HepG2 (cell line): Measurements from ENCODE around the gene TULP4. TPM values are rescaled to one million over a fixed set of nuclear protein-coding genes. Genes with fewer than 3 reads are reported as not detected.

ENCODE experiments used
- HMG20A ChIP-seq: IDR thresholded peaks from 2 replicates; pipeline ENCODE4 v1.6.1; 2016; ENCODE audit warnings: borderline replicate concordance
- MATR3 ChIP-seq: sonication (generic); formaldehyde crosslinking; IDR thresholded peaks from 2 replicates; pipeline ENCODE4 v1.4.0; 2020; ENCODE audit warnings: missing genetic modification reagents
- NR2F6 ChIP-seq, 2 experiments: IDR thresholded peaks; 2 replicates each; pipeline ENCODE4 v1.6.1; 2016; ENCODE audit warnings: antibody characterized with exemption in 1 of 2, mild to moderate bottlenecking in 1 of 2
- SIN3B ChIP-seq: fragments of 150-350 bp; IDR thresholded peaks from 2 replicates; pipeline ENCODE4 v1.6.1; 2014; ENCODE audit warnings: low read length
- SMARCC2 ChIP-seq: fragments of 450-650 bp; IDR thresholded peaks from 2 replicates; pipeline ENCODE4 v1.6.1; 2017; ENCODE audit warnings: antibody characterized with exemption, mild to moderate bottlenecking
- SRSF4 ChIP-seq: fragments of 200-400 bp; formaldehyde crosslinking; IDR thresholded peaks from one replicate; pipeline ENCODE4 v1.6.1; 2018; ENCODE audit warnings: mild to moderate bottlenecking, low read depth, low read length, moderate library complexity; ENCODE audit not compliant: poor library complexity, severe bottlenecking
- ZNF282 ChIP-seq: fragments of 450-650 bp; IDR thresholded peaks from 2 replicates; pipeline ENCODE4 v1.6.1; 2018; ENCODE audit not compliant: partially characterized antibody
- ZNF451 ChIP-seq: sonication (generic); formaldehyde crosslinking; IDR thresholded peaks from 2 replicates; pipeline ENCODE4 v1.5.0; 2020; ENCODE audit warnings: mild to moderate bottlenecking, missing genetic modification reagents
- ZNF644 ChIP-seq: IDR thresholded peaks from 2 replicates; pipeline ENCODE4 v1.6.1; 2016; ENCODE audit warnings: low read depth
- polyA plus RNA-seq, 8 experiments: library from polyadenylated mRNA; depleted of rRNA in 3 of 8; stranded (reverse) in 7 of 8; unstranded in 1 of 8; fragments of >200 nt; fragmentation: Illumina TruSeq in 4 of 8; extraction: Trizol in 4 of 8; gene quantifications; 2 replicates each; pipeline versions ENCODE4 v1.2.1 to v1.2.3, GENCODE V29; 2011 to 2016; ENCODE audit warnings: low read depth in 4 of 8, missing spikeins in 1 of 8, mixed read lengths in 1 of 8; ENCODE audit not compliant: insufficient read depth in 1 of 8
- total RNA-seq, 5 experiments: library from RNA; depleted of rRNA; stranded (reverse); fragments of >200 nt; fragmentation: Illumina TruSeq; extraction: Trizol; gene quantifications; 2 replicates each; pipeline ENCODE4 v1.2.3, GENCODE V29; 2016; ENCODE audit warnings: low read depth in 1 of 5
- TF ChIP-seq, protein P1 (sequence below): IDR thresholded peaks from 2 replicates; pipeline ENCODE4 v1.4.0; 2020; ENCODE audit warnings: mild to moderate bottlenecking, missing genetic modification reagents
- TF ChIP-seq, protein P2 (sequence below): sonication (generic); formaldehyde crosslinking; IDR thresholded peaks from 2 replicates; pipeline ENCODE4 v1.4.0; 2020; ENCODE audit warnings: missing genetic modification reagents

Gene TULP4
- total and polyA plus RNA-seq, 2 of the 13 experiments (the other 11 are each of a cell fraction or from before 2014, with no cell fraction given) = 21.1 to 122 TPM

DNA sequence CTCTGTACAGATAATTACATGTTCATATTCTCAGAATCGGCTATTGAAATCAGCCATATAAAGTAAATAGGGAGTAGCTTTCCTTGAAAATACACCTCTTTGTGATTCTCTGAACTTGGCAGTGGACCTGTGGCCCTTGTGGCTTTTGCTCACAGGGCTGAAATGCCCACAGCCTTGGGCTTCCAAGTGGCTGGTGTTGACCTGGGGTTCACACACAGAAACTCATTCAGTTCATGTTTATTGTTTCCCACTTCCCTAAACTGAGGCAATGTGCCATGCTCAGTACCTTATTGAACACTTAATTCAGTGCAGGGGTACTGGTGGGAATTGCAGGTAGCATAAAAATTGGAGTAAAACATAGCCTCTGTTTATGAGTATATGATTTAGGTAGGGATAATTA is 19.1 kb upstream of the TULP4 start (continued):
- peak; percentile 56 for TF ChIP-seq NR2F6 (IDR thresholded peaks at IDR 0.05)
- no peak for TF ChIP-seq NR2F6 (CRISPR knock-in tag; IDR thresholded peaks at IDR 0.05)
- TF ChIP-seq MATR3 (CRISPR knock-in tag) = no peak
- TF ChIP-seq SRSF4 = no peak
- no peak for TF ChIP-seq SMARCC2
- TF ChIP-seq, protein P1, sequence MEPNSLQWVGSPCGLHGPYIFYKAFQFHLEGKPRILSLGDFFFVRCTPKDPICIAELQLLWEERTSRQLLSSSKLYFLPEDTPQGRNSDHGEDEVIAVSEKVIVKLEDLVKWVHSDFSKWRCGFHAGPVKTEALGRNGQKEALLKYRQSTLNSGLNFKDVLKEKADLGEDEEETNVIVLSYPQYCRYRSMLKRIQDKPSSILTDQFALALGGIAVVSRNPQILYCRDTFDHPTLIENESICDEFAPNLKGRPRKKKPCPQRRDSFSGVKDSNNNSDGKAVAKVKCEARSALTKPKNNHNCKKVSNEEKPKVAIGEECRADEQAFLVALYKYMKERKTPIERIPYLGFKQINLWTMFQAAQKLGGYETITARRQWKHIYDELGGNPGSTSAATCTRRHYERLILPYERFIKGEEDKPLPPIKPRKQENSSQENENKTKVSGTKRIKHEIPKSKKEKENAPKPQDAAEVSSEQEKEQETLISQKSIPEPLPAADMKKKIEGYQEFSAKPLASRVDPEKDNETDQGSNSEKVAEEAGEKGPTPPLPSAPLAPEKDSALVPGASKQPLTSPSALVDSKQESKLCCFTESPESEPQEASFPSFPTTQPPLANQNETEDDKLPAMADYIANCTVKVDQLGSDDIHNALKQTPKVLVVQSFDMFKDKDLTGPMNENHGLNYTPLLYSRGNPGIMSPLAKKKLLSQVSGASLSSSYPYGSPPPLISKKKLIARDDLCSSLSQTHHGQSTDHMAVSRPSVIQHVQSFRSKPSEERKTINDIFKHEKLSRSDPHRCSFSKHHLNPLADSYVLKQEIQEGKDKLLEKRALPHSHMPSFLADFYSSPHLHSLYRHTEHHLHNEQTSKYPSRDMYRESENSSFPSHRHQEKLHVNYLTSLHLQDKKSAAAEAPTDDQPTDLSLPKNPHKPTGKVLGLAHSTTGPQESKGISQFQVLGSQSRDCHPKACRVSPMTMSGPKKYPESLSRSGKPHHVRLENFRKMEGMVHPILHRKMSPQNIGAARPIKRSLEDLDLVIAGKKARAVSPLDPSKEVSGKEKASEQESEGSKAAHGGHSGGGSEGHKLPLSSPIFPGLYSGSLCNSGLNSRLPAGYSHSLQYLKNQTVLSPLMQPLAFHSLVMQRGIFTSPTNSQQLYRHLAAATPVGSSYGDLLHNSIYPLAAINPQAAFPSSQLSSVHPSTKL (CRISPR knock-in tag) = peak; percentile 45; the same call in 1 of the 2 replicates
- TF ChIP-seq, protein P2, sequence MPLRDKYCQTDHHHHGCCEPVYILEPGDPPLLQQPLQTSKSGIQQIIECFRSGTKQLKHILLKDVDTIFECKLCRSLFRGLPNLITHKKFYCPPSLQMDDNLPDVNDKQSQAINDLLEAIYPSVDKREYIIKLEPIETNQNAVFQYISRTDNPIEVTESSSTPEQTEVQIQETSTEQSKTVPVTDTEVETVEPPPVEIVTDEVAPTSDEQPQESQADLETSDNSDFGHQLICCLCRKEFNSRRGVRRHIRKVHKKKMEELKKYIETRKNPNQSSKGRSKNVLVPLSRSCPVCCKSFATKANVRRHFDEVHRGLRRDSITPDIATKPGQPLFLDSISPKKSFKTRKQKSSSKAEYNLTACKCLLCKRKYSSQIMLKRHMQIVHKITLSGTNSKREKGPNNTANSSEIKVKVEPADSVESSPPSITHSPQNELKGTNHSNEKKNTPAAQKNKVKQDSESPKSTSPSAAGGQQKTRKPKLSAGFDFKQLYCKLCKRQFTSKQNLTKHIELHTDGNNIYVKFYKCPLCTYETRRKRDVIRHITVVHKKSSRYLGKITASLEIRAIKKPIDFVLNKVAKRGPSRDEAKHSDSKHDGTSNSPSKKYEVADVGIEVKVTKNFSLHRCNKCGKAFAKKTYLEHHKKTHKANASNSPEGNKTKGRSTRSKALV (CRISPR knock-in tag) = no peak
- TF ChIP-seq SIN3B = no peak
- no peak for TF ChIP-seq ZNF451 (CRISPR knock-in tag)
- TF ChIP-seq ZNF282 = no peak
- no peak for TF ChIP-seq ZNF644 (CRISPR knock-in tag)
- peak; percentile 48; the same call in 1 of the 2 replicates for TF ChIP-seq HMG20A (CRISPR knock-in tag)
